NCI-H2227 (cell line): Measurements from ENCODE around the gene GRM8.

Experiments used
- DNase-seq: peaks from one replicate; lab custom pipeline; 2025; ENCODE audit not compliant: unreplicated experiment; lab: John Stamatoyannopoulos, UW

The GRM8 gene

DNA sequence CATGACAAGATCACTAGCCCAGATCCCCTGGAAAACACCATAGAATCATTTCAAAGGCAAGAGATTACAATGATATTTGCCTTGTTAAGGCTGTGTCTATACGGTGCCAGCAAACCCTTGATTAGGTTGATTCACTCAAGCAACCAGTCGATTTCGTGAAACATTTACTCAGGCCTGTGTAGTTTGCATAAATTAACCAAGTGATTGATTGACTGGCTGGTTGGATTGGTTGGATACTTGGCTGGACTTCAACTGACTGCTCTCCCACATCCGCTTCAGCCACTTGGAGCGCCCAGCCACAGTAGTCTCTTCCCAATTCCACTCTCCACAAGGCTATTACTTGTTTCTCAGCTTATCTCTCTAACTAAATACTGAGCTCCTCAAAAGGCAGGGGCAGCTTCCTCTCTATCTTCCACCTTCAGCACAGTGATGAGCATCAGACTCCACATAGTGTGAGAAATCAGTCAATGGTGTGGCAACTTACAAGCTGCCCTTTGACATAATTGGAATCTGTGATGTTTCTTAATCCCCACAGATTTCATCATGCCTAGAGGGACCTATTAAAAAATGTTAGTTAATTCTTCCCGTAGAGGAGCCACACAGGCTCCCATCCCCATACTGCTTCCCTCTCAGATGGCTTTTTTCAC, 217.4 kb downstream of the GRM8 start:
- no peak for DNase-seq

DNA sequence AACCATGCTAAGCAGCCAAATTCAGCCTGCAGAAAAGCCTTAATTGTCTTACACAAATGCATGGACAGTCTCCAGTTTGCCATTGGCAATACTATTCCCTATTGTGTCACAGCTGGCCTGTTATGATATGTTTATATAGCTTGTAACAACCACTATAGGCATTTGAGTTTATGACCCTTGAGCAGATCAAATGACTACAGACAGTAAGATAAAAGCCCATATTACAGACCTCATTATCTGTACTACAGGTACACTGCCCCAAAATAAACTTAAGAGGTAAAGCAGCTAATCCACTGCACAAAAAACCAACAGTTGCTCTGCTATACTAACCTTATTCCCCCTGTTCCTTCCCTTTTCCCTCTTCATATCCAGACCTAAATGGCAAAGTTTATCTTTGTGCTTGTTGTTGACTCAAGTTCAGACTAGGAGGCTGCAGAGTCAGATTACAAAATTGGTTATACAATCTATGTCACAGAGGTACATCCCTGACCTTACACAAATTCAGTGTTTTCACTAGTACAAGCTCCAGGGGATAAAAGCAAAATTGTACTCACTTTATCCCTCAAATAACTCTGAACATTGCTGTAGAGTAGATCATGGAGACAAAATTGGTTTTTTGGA, 218.4 kb downstream of the GRM8 start:
- DNase-seq: no peak

DNA sequence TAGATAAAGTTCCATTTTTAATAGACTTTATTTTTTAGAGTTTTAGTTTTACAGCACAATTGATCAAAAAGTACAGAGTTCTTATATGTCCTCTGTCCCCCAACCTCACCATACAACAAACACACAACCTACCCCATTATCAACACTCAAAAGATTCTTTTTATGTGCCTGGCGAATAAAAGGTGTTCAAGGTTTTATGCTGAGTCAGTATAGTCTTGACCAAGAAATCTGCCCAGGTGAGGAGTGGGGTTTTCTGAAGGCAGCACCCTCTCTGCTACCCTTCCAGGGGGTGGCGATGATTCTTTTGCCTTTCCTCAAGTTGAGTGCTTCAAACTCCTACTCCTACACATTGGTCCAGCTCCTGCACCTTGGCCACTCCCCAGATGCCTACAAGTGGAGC, 222.9 kb downstream of the GRM8 start:
- no peak for DNase-seq

DNA sequence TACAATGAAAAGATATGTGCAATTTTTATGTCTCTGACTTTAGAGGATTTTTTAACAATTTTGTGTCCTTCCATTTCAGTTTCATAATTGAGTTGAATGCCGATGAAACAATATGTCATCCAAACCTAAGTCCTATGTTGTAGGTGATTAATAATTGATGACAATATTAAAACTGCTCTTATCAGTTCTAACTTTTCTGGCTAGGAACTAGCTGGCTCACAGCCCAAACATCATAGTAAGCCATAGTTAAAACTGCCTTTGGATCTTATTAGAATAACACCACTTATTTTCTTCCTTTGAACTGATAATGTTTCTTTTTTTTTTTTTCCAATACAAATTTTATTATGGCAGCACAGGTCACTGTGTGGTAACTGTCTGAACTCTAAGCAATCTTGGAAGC, 230.9 kb downstream of the GRM8 start:
- no peak for DNase-seq

DNA sequence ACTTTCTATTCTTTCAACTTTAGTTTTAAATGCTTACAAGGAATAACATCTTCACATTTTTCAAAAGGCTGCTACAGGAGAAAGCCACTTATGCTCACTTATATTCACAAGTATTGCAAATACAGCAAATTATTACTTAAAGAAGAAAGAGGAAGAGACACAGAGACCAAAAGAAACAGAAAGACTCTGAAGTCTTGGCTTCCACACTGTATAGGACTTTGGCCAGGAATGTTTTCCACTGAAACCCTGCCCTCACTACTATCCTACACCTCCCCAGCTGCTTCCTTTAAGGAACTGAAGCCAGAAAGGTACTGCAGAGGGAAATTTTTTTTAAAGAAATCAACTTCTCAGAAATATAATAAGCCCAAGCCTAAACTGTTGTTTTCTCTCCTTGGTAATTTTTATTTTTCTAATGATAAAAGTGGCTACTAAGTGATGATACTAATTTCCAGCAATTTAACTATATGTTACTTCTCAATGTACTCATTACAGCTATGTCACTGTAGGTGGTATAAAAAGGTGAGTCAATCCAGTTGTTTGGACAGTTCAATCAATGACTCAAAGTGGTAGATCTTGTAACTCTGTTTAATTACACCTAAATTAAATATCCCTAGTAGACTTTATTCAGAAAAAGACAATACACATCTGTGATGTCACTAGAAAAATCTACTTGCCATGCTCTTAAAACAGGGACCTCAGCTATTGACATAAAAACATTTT, 231.6 kb downstream of the GRM8 start:
- DNase-seq: no peak

DNA sequence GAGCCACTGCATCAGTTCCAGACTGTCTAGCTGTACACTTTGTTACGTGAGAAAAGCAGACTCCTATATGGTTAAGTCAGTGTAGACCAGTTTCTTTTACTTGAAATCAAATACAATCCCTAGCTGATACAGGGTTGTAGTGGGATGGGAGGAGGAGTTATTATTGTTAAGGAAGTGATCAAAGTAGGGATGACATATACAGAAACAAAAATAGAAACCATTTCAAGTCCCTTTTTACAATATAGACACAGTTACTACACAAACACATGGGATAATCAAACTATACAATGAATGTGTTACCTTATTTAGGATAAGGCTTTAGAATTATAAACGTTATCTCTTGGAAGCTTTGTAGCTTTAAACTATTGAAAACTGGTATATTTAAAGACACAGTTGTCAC, 233.9 kb downstream of the GRM8 start:
- no peak for DNase-seq

DNA sequence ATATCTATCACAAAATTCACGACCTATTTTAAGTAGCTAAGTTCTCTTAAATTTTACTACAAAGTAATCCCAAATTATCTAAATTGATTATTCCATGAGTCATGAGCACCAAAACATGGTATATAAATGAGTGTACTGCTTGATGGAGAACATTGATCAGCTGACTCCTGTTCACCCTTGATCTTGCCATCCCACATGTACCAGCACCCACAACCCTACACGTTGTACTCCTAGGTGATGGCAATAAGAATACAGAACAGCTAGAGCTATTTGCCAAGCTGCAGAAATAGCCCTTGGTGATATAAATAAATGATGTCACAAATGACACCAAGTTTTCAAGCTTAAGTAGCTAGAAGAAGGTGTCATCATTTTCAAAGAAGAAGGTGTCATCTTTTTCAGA, 235.5 kb downstream of the GRM8 start:
- DNase-seq: no peak

DNA sequence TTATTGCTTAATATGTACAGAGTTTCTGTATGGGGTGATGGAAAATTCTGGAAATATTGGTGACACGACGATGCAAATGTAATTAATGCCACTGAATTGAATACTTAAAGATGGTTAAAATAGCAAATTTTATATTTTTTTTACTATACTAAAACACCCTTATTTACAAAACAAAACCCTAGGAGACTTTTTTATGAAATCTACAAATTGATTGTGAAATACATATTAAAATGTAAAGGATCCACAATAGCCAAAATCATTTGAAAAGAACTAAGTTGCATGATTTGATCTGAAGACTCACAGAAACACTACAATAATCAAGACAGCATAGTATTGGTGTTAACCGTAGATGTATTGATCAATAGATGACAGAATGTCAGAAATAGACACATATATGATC, 252.0 kb downstream of the GRM8 start:
- DNase-seq: no peak

DNA sequence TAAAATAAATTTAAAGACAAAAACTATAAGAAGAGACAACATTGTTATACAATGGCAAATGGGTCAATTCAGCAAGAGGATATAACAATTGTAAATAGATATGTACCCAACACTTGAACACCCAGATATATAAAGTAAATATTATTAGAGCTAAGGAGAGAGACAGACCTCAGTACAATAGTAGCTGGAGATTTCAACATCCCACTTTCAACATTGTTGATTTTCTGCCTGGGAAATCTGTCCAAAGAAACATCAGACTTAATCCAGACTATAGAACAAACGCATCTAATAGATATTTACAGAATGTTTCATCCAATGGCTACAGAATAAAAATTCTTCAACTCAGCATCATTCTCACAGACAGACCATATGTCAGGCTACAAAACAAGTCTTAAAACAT, 256.1 kb downstream of the GRM8 start:
- no peak for DNase-seq

DNA sequence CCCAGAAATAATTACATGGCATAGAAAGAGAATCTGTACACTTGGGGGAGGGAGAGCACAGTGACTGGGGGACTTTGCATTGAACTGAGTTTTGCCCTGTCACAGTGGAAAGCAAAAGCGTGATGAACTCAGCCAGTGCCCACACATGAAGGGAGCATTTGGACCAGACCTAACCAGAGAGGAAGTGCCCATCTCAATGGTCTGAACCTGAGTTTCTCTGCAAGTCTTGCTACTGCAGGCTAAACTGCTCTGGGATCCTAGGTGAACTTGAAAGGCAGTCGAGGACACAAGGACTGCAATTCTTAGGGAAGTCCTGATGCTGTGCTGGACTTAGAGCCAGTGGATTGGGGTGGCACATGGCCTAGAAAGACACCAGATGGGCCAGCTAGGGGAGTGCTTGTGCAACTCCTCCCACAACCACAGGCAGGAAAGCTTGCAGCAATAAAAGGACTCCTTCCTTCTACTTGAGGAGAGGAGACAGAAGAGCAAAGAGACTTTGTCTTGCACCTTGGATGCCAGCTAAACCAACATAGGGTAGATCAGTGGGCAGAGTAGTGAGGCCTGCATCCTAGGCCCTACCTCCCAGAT, 259.0 kb downstream of the GRM8 start:
- DNase-seq: no peak

DNA sequence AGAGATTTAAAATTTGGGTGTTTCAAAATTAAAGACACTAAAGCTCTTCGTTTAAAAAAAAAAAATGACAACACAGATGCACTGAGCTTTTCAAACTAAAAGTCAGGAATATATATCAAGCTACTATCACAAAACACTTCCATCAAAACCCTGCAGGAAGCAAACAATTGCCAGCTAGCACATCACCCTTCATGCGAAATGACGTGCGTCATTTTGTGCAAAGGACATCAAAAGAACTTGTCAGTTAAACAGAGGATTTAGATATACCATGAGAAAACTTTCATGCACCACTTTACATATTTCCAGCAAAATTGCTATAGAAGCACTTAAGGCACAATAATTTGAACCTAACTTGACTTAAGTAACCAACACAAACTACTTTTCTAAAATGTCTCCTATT, 264.7 kb downstream of the GRM8 start:
- no peak for DNase-seq

DNA sequence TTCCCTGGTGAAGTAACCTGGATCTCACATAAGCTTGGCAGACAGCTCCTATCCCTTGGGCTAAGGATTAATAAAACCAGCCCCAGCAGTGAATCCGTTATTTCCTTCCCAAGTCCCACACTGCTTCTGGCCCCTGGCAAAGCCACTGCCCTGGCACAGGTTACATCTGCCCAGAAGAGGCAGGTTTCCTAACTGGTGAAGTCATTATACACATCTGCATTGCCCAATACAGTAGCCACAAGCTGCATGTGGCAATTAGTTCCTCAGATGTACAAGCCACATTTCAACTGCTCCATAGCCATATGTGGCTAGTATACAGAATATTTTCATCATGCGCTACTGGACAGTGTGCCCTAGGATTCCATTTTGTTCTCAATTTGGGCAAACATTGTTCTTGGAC, 273.0 kb downstream of the GRM8 start:
- no peak for DNase-seq

DNA sequence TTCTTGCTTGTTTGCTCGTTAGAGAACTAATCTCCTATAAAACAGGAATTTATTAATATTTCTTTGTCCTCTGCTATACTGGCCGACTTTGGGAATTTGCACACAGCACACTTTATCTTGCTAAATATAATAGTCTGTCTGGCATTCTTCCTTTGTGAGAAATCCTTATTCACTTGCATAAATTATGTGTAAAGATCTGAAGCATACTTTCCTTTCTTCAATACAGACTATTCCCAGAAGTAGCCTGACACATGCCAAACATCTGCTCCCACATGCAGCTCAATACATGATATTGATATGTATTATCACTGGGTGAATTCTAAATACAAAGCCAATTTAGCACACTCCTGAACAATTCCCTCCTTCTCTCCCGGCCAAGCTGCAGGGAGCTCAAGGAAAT, 273.9 kb downstream of the GRM8 start:
- no peak for DNase-seq

DNA sequence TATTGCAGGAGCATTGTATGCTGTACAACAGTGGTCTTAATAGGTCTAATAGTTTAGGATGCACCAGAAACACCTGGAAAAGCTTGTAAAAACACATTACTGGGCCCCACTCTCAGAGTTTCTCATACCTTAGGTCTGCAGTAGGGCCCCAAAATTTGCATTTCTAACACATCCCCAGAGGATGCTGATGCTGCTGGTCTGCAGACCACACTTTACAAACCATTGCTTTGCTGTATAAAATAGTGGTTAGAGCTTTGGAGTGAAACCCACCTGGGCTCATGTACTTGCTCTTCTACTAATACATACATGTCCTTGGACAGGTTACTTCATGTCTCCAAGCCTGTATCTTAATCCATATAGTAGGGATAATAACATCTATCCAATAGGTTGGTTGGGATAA, 279.7 kb downstream of the GRM8 start:
- DNase-seq: no peak

DNA sequence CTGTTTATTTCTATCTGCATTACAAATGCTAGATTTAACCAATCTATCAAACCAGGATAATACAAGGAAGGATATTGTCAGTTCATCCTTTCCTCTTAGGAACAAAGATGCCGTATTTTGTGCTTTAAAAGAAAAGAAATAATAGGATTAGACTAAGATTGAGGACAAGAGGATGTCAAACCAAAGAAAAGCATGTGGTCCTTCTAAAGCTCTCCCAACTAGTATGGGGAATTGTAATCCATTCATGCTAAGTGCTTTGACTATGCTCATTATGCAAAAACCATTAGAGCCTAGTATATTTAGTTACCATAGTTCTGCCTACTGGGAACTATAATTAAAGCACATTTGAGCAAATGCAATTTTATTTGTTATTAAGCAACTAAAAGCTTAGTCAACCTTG, 280.2 kb downstream of the GRM8 start:
- no peak for DNase-seq

DNA sequence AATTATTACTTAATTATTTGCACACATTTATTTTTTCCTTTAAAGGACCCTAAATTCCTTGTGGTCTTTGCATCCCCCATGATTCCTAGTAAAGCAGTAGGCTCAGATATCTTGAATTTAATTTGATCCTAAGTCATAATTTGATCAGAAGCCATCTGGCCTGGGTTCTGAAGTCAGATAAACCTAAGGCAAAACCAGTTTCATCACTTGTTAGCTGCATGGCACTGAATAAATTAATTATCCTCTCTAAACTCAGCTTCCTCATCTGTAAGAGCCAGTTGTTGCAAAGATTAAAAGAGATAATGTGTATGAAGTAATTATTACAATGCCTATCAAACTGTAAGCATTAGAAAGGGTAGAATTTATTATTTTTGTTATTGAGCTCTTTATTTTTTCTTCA, 293.1 kb downstream of the GRM8 start:
- no peak for DNase-seq

DNA sequence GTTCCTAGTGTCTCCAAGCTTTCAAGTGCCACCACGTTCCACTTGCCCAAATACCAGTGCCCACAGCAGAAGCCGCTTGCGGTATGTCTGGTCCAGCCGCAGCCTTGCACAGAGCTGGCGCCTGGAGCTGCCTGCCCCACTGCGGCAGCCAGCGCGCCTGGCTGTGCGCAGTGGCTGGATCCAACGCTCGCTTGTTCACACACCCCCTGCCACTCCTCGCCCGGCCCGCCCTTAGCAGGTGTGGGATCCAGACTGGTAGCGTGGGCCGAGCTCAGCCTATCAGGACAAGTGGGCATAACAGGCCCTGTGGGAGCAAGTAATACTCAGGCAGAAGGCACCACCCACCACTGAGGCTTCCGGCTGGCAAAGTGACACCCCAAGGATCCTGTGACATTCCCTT, 294.4 kb downstream of the GRM8 start:
- DNase-seq: no peak

DNA sequence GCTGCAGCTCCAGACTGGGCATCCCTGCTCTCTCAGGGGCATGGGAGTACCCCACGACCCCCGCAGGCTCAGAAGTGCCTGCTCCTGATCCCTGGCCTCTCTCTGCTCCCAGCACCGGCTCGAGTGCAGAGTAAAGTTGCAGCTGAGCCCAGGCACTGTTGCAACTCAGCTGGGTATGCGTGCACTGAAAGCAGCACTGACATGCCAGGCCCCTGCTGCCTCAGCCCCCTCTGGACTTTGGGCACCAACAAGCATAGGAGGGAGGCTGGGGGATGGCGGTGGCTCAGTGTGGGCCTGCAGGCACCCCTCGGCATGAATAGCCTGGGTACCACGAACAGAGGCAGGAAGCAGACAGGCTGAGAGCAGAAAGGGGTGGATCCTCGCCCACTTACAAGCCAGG, 295.3 kb downstream of the GRM8 start:
- DNase-seq: no peak

DNA sequence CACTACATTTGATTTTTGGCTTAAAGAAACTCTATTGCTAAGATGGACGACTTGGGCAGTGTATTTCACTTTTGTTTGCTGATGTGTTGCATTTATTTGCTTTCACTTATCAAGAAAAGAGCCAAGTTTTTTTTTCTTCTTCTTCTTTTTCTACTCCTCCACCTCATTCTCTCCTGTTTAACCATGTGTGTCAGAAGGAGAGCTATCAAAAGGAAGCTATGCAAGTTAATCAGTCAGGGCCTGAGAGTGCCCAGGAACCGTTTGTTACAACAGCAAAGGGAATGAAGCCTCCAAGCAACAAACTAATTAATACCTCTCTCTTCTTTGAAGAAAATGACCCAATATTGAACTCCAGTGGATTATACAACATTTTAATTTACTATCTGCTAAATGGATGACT, 299.3 kb downstream of the GRM8 start:
- DNase-seq: no peak

DNA sequence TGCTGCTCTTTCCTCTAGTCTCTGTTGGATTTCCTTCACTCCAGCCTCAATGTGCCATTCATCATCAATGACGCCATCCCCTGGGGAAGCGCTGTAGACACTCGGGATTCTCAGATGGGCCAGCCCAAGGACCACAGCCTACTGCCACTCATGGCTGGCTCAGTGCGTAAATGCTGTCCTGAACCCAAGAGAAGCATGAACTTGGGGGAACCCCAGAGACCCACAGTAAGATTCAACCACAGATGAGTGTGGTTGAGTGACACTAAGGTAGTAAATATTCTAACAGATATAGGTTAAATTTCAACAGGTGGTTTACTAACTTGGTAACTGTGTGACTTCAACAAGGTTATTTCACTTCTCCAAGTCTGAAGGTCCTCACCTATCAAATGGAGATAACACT, 304.1 kb downstream of the GRM8 start:
- DNase-seq: no peak

DNA sequence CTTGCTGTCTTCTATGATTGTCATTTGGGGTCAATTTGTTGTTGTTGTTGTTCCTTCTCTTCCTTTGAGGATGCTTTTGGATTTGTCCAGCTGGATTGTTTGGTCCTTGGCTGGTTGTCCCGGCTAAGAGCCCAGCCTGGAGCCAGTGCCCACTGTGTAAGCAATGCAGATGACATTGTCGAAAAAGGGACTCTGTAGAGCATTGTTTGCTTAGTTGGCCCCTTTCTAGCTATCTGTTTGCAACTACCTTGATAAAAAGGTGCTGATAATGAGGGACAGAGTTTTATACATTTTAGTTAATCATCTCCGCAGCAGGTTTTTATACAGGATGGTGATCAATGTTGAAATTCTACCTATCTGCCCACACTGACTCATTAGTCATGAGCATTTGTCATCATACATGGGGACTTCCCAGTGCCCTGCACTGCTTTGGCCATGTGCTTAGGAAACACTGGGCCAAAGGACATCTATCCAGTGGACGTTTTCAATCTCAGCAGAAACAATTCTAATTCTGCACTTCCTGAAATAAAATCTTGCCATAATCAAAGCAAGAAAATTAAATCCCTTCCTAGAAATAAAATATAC, 311.9 kb downstream of the GRM8 start:
- DNase-seq: no peak

DNA sequence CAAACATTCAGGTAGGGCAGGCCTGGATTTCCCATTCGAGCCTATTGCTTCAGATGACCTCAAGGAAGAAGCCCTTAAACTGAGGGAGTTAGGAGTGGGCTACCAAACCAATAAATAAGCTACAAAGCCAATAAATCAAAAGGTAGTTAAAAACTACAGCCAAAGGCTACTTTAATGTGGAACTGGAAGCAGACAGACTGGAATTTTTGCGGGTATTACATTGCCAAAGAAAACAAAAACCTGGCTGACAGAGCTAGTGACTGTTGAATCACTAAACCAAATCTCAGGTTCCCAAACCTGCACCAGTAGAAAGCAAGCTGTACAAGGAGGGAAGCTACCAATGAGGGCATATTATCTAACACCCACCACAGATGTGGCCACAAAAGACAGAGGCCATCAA, 315.6 kb downstream of the GRM8 start:
- no peak for DNase-seq
